HL-60 (cell line): ENCODE measurements around the gene MYEOV.

Experiments
- DNase-seq, 2 experiments: peaks; one replicate each; pipeline ENCODE4 v3.0.0-alpha.2; 2010 to 2020; ENCODE audit warnings: low read depth in 1 of 2, low spot score in 1 of 2
- H3K27ac ChIP-seq: fragments of 250-450 bp; sonication (Bioruptor Pico); replicated peaks from 2 replicates; pipeline ENCODE4 v1.5.1; 2020; ENCODE audit warnings: mild to moderate bottlenecking, moderate library complexity
- H3K27me3 ChIP-seq: fragments of 250-450 bp; sonication (Bioruptor Pico); 2 replicates; pipeline ENCODE4 v1.5.1; 2021; ENCODE audit warnings: mild to moderate bottlenecking, moderate library complexity; ENCODE audit not compliant: insufficient read depth, poor library complexity, severe bottlenecking
- H3K4me3 ChIP-seq: replicated peaks from 2 replicates; pipeline ENCODE4 v1.5.1; 2011; ENCODE audit warnings: mild to moderate bottlenecking, control low read depth, low read length; ENCODE audit not compliant: insufficient read depth
- CTCF ChIP-seq: IDR thresholded peaks from one replicate; pipeline ENCODE4 v1.5.1; 2011; ENCODE audit warnings: low read length, control low read depth, inconsistent platforms; ENCODE audit not compliant: insufficient read depth
- GABPA ChIP-seq: IDR thresholded peaks from 2 replicates; pipeline ENCODE4 v1.6.1; 2012; ENCODE audit warnings: low read depth
- POLR2AphosphoS5 ChIP-seq: IDR thresholded peaks from 2 replicates; pipeline ENCODE4 v1.6.1; 2012; ENCODE audit warnings: low read depth
- REST ChIP-seq: IDR thresholded peaks from 2 replicates; pipeline ENCODE4 v1.6.1; 2012; ENCODE audit warnings: low read depth; ENCODE audit not compliant: insufficient replicate concordance
- SPI1 ChIP-seq: IDR thresholded peaks from 2 replicates; pipeline ENCODE4 v1.6.1; 2012; ENCODE audit warnings: low read depth, mild to moderate bottlenecking, borderline replicate concordance

The MYEOV gene

GRCh38 chr11:69257134-69257533, 36.8 kb upstream of the MYEOV start:
- Histone ChIP-seq H3K27me3 (no peaks in the 10 kb centered on the region), H3K4me3 (no peak overlapping the region), H3K27ac (no peak overlapping the region)
- DNase-seq = no peak
- TF ChIP-seq SPI1 (no peak), POLR2AphosphoS5 (no peak), REST (no peak), CTCF (no peak), GABPA (no peak)

GRCh38 chr11:69257838-69258658, 35.9 kb upstream of the MYEOV start:
- DNase-seq = no peak
- Histone ChIP-seq H3K27me3 (no peaks in the 10 kb centered on the region), H3K4me3 (no peak overlapping the region), H3K27ac (no peak overlapping the region)
- TF ChIP-seq SPI1 (no peak), CTCF (no peak)

GRCh38 chr11:69259096-69259495, 34.9 kb upstream of the MYEOV start:
- Histone ChIP-seq H3K27ac (no peak overlapping the region), H3K4me3 (no peak overlapping the region), H3K27me3 (no peaks in the 10 kb centered on the region)
- DNase-seq = no peak
- no peak for TF ChIP-seq CTCF
- TF ChIP-seq SPI1 = no peak
- no peak for TF ChIP-seq REST
- TF ChIP-seq POLR2AphosphoS5 = no peak
- TF ChIP-seq GABPA = no peak

GRCh38 chr11:69260622-69261021, 33.3 kb upstream of the MYEOV start:
- TF ChIP-seq POLR2AphosphoS5 = no peak
- TF ChIP-seq SPI1 = no peak
- no peak overlapping the region for H3K4me3 ChIP-seq
- H3K27me3 ChIP-seq = no peaks in the 10 kb centered on the region
- H3K27ac ChIP-seq = no peak overlapping the region
- no peak for DNase-seq
